ENCODE measurements around the gene SHTN1. TPM values are rescaled to one million over a fixed set of nuclear protein-coding genes. Genes with fewer than 3 reads are reported as not detected.

Gene SHTN1
- 10 to 100 TPM; 16.8 to 45.8 (median 20.4) TPM for total RNA-seq

GRCh38 chr10:117005026-117005526 lies at the start of gene SHTN1:
Gene SHTN1 (minus strand): TSS chr10:117005187. CDS start chr10:117005079, 108 bp downstream.
- TF ChIP-seq POLR2AphosphoS5 (IDR thresholded peaks at IDR 0.05) (peak; percentile 4 to 75 (median 70)), POLR2A (IDR thresholded peaks at IDR 0.05) (peak; percentile 83), EP300 (IDR thresholded peaks at IDR 0.05; ENCODE audit: low read depth) (no peak)
- TF ChIP-seq, protein P1, sequence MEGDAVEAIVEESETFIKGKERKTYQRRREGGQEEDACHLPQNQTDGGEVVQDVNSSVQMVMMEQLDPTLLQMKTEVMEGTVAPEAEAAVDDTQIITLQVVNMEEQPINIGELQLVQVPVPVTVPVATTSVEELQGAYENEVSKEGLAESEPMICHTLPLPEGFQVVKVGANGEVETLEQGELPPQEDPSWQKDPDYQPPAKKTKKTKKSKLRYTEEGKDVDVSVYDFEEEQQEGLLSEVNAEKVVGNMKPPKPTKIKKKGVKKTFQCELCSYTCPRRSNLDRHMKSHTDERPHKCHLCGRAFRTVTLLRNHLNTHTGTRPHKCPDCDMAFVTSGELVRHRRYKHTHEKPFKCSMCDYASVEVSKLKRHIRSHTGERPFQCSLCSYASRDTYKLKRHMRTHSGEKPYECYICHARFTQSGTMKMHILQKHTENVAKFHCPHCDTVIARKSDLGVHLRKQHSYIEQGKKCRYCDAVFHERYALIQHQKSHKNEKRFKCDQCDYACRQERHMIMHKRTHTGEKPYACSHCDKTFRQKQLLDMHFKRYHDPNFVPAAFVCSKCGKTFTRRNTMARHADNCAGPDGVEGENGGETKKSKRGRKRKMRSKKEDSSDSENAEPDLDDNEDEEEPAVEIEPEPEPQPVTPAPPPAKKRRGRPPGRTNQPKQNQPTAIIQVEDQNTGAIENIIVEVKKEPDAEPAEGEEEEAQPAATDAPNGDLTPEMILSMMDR (IDR thresholded peaks at IDR 0.05), result no peak
- no peaks in the 10 kb centered on the region for H3K9me3 ChIP-seq
- DNase-seq, result peak; percentile 92
- intact Hi-C loops (cut with DNase I; ENCODE audit: low total_unique reads) (no loop called here), in situ Hi-C loops (cut with MboI; ENCODE audit: low pct_ligation_motif_present in 1 of 4, low pct_unique_long_range_greater_than_20kb in 1 of 4, low sequenced_read_pairs in 3 of 4) (no loop called here)
- H3K27me3 ChIP-seq, result peaks cover 6% of the 10 kb centered on the region
- WGBS, 2 donors (ENCODE audit: low coverage in 1 of 2), result 0 to 1% methylated on average over 5 to 36 of the region's 46 CpGs
- H3K36me3 ChIP-seq, result no peaks in the 10 kb centered on the region
- H3K4me3 ChIP-seq, result peak within 1 kb of the TSS; percentile 56 to 73 (median 68)
- peaks cover 0 to 14% (median 9%) of the 10 kb centered on the region in 4 donors for H3K4me1 ChIP-seq
- peak within 1 kb of the TSS; percentile 88 to 91 (median 89) for H3K27ac ChIP-seq

DNA sequence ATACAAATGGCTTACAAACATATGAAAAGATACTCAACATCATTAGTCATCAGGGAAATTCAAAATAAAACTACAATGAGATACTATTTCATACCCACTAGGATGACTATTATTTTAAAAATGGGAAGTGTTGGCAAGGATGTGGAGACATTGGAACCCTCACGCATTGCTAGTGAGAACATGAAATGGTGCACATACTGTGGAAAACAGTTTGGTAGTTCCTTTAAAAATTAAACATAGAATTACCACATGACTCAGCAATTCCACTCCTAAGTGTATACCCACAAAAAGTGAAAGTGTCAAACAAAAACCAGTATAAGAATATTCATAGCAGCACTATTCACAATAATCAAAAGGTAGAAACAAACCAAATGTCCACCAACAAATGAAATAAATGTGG lies 48.5 kb upstream of the SHTN1 start:
- 70 to 88% methylated on average over 1 of the region's 1 CpG for WGBS, 2 donors (ENCODE audit: low coverage in 1 of 2)
- H3K27me3 ChIP-seq, result peaks cover 15% of the 10 kb centered on the region
- in situ Hi-C loops (cut with MboI; ENCODE audit: low pct_ligation_motif_present in 1 of 4, low pct_unique_long_range_greater_than_20kb in 1 of 4, low sequenced_read_pairs in 3 of 4), result no loop called here

DNA sequence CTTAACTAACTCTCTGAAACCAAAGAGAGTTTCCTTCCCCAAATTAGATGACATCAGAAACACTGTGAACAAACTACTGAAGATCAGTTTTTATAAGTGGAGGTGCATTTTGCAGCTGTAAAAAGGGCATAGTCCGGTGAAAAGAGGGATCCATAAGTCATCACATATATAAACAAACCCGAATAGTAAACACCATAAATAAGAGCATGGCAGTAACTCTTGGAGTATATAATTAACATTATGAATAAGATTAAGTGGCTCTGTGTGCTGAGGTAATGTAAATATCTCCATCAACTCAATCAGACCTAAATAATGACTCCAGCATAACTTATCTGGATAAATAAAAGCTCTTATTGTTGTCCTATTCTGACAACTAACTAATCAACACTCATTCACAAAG lies 43.0 kb upstream of the SHTN1 start:
- Histone ChIP-seq H3K36me3 (no peaks in the 10 kb centered on the region), H3K9me3 (peaks cover 0 to 3% of the 10 kb centered on the region in 2 donors), H3K27ac (no peak overlapping the region), H3K4me1 (no peaks in the 10 kb centered on the region), H3K4me3 (no peak overlapping the region), H3K27me3 (no peaks in the 10 kb centered on the region)
- intact Hi-C loops (cut with DNase I; ENCODE audit: low total_unique reads) (no loop called here), in situ Hi-C loops (cut with MboI; ENCODE audit: low pct_ligation_motif_present in 1 of 4, low pct_unique_long_range_greater_than_20kb in 1 of 4, low sequenced_read_pairs in 3 of 4) (no loop called here)
- 21 to 39% methylated on average over 2 of the region's 2 CpGs for WGBS, 2 donors (ENCODE audit: low coverage in 1 of 2)
- DNase-seq, result no peak
- TF ChIP-seq EP300 (IDR thresholded peaks at IDR 0.05; ENCODE audit: low read depth), result no peak
- TF ChIP-seq POLR2A (IDR thresholded peaks at IDR 0.05), result no peak
- no peak for TF ChIP-seq POLR2AphosphoS5 (IDR thresholded peaks at IDR 0.05)
- TF ChIP-seq, protein P1 (IDR thresholded peaks at IDR 0.05), result no peak

More for the DNA sequence above, 48.5 kb upstream of the SHTN1 start:
- H3K27ac ChIP-seq, result no peak overlapping the region
- intact Hi-C loops (cut with DNase I; ENCODE audit: low total_unique reads), result no loop called here
- no peaks in the 10 kb centered on the region for H3K4me1 ChIP-seq
- H3K4me3 ChIP-seq, result no peak overlapping the region
- H3K9me3 ChIP-seq, result peaks cover 0 to 3% of the 10 kb centered on the region in 2 donors
- DNase-seq, result no peak
- no peaks in the 10 kb centered on the region for H3K36me3 ChIP-seq
- TF ChIP-seq, protein P1 (IDR thresholded peaks at IDR 0.05), result no peak
- no peak for TF ChIP-seq EP300 (IDR thresholded peaks at IDR 0.05; ENCODE audit: low read depth)
- TF ChIP-seq POLR2A (IDR thresholded peaks at IDR 0.05), result no peak
- no peak for TF ChIP-seq POLR2AphosphoS5 (IDR thresholded peaks at IDR 0.05)

DNA sequence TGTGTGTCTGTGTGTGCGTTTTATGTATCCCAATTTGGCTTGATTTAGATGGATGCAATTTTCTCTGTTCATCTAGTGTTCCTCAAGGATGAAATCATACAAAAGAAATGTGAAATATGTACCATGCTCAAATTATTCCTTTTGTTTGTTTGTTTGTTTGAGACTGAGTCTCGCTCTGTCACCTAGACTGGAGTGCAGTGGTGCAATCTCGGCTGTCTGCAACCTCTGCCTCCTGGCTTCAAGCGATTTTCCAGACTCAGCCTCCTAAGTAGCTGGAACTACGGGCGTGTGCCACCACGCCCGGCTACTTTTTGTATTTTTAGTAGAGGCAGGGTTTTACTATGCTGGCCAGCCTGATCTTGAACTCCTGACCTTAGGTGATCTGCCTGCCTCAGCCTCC lies 11.3 kb upstream of the SHTN1 start:
- intact Hi-C loops (cut with DNase I; ENCODE audit: low total_unique reads) (no loop called here), in situ Hi-C loops (cut with MboI; ENCODE audit: low pct_ligation_motif_present in 1 of 4, low pct_unique_long_range_greater_than_20kb in 1 of 4, low sequenced_read_pairs in 3 of 4) (no loop called here)
- no peak for TF ChIP-seq EP300 (IDR thresholded peaks at IDR 0.05; ENCODE audit: low read depth)
- TF ChIP-seq, protein P1 (IDR thresholded peaks at IDR 0.05), result no peak
- TF ChIP-seq POLR2AphosphoS5 (IDR thresholded peaks at IDR 0.05), result no peak
- no peak for TF ChIP-seq POLR2A (IDR thresholded peaks at IDR 0.05)
- Histone ChIP-seq H3K27ac (no peak overlapping the region), H3K4me3 (no peak overlapping the region), H3K36me3 (no peaks in the 10 kb centered on the region), H3K27me3 (no peaks in the 10 kb centered on the region), H3K4me1 (no peaks in the 10 kb centered on the region), H3K9me3 (no peaks in the 10 kb centered on the region)
- WGBS, 2 donors (ENCODE audit: low coverage in 1 of 2), result 86 to 87% methylated on average over 4 to 8 of the region's 8 CpGs
- no peak for DNase-seq
